Measurements from ENCODE around the gene RAB11FIP5. TPM values are rescaled to one million over a fixed set of nuclear protein-coding genes. Genes with fewer than 3 reads are reported as not detected.

The RAB11FIP5 gene
- total and polyA plus RNA-seq, 10 of the 15 experiments (the other 5 are each of a cell fraction or from before 2014, with no cell fraction given): 0.03 to 0.20 (median 0.06) TPM; not detected in 6

DNA sequence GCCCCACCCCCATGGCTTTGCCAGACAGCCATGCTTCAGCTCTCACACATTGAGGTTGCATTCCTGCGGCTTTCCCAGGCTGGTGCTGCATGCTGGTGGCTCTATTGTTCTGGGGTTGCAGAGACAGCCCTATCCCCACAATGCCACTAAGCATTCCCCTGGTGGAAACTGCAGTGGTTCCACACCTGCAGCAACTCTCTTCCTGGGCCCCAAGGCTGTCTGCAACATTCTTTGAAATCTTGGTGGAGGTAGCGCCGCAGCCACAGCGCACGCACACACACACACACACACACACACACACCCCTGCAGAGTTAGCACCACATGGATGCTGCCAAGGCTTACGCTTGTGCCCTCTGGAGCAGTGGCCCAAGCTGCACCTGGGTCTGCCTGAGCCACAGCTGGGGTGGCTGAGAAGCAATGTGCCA lies 62.6 kb downstream of the RAB11FIP5 start (continued):
- TF ChIP-seq CHD2 (IDR thresholded peaks at IDR 0.05; ENCODE audit: borderline replicate concordance, low read depth, low read length): no peak
- no peak for TF ChIP-seq SRF (IDR thresholded peaks at IDR 0.05; ENCODE audit: low read depth in 2 of 2, low read length in 2 of 2)
- no peak for TF ChIP-seq CHD1 (IDR thresholded peaks at IDR 0.05; ENCODE audit: low read depth, low read length)
- no peak for TF ChIP-seq RCOR1 (conservative IDR thresholded peaks at IDR 0.05; ENCODE audit: low read depth, low read length)
- TF ChIP-seq, protein P1, sequence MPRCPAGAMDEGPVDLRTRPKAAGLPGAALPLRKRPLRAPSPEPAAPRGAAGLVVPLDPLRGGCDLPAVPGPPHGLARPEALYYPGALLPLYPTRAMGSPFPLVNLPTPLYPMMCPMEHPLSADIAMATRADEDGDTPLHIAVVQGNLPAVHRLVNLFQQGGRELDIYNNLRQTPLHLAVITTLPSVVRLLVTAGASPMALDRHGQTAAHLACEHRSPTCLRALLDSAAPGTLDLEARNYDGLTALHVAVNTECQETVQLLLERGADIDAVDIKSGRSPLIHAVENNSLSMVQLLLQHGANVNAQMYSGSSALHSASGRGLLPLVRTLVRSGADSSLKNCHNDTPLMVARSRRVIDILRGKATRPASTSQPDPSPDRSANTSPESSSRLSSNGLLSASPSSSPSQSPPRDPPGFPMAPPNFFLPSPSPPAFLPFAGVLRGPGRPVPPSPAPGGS (IDR thresholded peaks at IDR 0.05; ENCODE audit: borderline replicate concordance, insufficient read depth, low read depth, low read length, poor library complexity, severe bottlenecking): no peak

DNA sequence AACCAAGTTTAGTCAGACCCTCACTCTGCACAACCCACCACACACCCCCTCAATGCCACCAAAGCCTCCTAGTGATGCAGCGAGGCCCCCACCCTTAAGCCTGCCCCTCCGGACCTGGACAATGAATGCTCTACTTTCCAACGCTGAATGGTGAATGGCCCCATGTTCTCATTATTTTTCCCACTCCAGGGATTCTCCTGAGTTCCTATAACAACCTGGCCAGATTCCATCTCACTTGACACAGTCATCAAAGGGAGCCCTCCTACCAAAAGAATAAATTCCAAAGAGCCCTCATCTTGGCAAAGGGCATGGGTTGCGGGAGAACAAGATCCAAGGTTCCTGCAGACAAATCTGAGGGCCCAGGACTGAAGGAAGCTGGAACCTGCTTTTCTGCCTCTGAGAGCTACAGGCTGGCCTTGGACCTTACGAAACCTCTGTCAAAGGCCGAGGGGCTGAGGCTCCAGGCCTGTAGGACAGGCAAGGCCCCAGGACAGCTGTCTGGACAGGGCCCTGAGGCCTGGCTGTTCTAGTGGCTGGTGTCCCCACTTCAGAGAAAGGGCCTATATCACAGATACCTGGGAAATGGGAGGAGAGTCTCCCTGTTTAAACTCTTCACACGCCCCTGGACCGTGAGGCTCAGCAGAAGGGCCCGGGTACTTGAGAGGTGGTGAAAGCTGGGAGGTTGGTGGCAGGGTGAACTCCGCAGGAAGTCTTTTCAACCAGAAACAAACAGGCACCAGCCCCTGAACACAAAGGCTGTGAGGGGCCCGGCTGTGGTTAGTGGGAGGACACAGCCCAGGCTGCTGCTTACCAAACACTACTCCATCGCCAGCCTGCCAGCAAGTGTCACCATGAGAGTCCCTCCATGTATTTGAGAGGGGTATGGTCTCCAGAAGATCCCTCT lies 68.6 kb downstream of the RAB11FIP5 start:
- no peak for DNase-seq (ENCODE audit: low read depth, low spot score)
- Histone ChIP-seq H3K27me3 (replicated peaks in 1 of 2; ENCODE audit: control insufficient read depth in 2 of 2, insufficient read depth in 2 of 2, low read length in 1 of 2) (no peaks in the 10 kb centered on the region), H3K79me2 (ENCODE audit: control insufficient read depth, insufficient read depth, low read length) (no peaks in the 10 kb centered on the region), H4K20me1 (ENCODE audit: control insufficient read depth, insufficient read depth) (no peaks in the 10 kb centered on the region), H3K27ac (ENCODE audit: control insufficient read depth, insufficient read depth) (no peak overlapping the region), H3K9ac (ENCODE audit: control insufficient read depth, insufficient read depth, low read length) (no peak overlapping the region), H3K9me3 (replicated peaks; ENCODE audit: control insufficient read depth, insufficient read depth, low read length) (no peaks in the 10 kb centered on the region), H2AFZ (ENCODE audit: control insufficient read depth, low read depth, low read length) (no peak overlapping the region), H3K36me3 (ENCODE audit: control insufficient read depth in 2 of 2, insufficient read depth in 2 of 2, low read length in 1 of 2) (no peaks in the 10 kb centered on the region), H3K4me3 (no peak overlapping the region), H3K4me1 (ENCODE audit: control insufficient read depth, insufficient read depth, low read length) (no peaks in the 10 kb centered on the region), H3K4me2 (ENCODE audit: control insufficient read depth, insufficient read depth) (no peak overlapping the region)
- ChIA-PET POLR2A (no interaction called here), SMC1A (ENCODE audit: uncharacterized antibody, unreplicated experiment) (no interaction called here), CTCF (no interaction called here), RAD21 (ENCODE audit: unreplicated experiment) (no interaction called here)
- in situ Hi-C loops (cut with MboI): no loop called here
- intact Hi-C loops (cut with micrococcal nuclease; ENCODE audit: unreplicated experiment): no loop called here
- 47% methylated on average over 12 of the region's 12 CpGs for WGBS (ENCODE audit: insufficient coverage, insufficient replicate concordance, low lambda C conversion rate, missing lambda C conversion rate)
- no TSS peak for BruUV-seq (replicated peaks)
- FAIRE-seq: no peak
- no peak for ATAC-seq
- TF ChIP-seq SRF (IDR thresholded peaks at IDR 0.05; ENCODE audit: low read depth in 2 of 2, low read length in 2 of 2) (no peak), NFXL1 (IDR thresholded peaks at IDR 0.05; ENCODE audit: borderline replicate concordance) (no peak), EGR1 (IDR thresholded peaks at IDR 0.05; ENCODE audit: borderline replicate concordance in 1 of 2, low read depth in 2 of 2, low read length in 2 of 2) (no peak), ZBED1 (IDR thresholded peaks at IDR 0.05; ENCODE audit: borderline replicate concordance) (no peak)
- TF ChIP-seq, protein P2, sequence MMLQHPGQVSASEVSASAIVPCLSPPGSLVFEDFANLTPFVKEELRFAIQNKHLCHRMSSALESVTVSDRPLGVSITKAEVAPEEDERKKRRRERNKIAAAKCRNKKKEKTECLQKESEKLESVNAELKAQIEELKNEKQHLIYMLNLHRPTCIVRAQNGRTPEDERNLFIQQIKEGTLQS (IDR thresholded peaks at IDR 0.05; ENCODE audit: borderline replicate concordance, extremely low read depth, low read depth, low read length): no peak
- TF ChIP-seq, protein P3, sequence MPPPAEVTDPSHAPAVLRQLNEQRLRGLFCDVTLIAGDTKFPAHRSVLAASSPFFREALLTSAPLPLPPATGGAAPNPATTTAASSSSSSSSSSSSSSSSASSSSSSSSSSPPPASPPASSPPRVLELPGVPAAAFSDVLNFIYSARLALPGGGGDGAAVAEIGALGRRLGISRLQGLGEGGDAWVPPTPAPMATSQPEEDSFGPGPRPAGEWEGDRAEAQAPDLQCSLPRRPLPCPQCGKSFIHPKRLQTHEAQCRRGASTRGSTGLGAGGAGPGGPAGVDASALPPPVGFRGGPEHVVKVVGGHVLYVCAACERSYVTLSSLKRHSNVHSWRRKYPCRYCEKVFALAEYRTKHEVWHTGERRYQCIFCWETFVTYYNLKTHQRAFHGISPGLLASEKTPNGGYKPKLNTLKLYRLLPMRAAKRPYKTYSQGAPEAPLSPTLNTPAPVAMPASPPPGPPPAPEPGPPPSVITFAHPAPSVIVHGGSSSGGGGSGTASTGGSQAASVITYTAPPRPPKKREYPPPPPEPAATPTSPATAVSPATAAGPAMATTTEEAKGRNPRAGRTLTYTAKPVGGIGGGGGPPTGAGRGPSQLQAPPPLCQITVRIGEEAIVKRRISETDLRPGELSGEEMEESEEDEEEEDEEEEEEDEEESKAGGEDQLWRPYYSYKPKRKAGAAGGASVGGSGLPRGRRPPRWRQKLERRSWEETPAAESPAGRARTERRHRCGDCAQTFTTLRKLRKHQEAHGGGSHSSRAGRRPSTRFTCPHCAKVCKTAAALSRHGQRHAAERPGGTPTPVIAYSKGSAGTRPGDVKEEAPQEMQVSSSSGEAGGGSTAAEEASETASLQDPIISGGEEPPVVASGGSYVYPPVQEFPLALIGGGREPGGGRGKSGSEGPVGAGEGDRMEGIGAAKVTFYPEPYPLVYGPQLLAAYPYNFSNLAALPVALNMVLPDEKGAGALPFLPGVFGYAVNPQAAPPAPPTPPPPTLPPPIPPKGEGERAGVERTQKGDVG (CRISPR knock-in tag; IDR thresholded peaks at IDR 0.05): no peak
- TF ChIP-seq, protein P4, sequence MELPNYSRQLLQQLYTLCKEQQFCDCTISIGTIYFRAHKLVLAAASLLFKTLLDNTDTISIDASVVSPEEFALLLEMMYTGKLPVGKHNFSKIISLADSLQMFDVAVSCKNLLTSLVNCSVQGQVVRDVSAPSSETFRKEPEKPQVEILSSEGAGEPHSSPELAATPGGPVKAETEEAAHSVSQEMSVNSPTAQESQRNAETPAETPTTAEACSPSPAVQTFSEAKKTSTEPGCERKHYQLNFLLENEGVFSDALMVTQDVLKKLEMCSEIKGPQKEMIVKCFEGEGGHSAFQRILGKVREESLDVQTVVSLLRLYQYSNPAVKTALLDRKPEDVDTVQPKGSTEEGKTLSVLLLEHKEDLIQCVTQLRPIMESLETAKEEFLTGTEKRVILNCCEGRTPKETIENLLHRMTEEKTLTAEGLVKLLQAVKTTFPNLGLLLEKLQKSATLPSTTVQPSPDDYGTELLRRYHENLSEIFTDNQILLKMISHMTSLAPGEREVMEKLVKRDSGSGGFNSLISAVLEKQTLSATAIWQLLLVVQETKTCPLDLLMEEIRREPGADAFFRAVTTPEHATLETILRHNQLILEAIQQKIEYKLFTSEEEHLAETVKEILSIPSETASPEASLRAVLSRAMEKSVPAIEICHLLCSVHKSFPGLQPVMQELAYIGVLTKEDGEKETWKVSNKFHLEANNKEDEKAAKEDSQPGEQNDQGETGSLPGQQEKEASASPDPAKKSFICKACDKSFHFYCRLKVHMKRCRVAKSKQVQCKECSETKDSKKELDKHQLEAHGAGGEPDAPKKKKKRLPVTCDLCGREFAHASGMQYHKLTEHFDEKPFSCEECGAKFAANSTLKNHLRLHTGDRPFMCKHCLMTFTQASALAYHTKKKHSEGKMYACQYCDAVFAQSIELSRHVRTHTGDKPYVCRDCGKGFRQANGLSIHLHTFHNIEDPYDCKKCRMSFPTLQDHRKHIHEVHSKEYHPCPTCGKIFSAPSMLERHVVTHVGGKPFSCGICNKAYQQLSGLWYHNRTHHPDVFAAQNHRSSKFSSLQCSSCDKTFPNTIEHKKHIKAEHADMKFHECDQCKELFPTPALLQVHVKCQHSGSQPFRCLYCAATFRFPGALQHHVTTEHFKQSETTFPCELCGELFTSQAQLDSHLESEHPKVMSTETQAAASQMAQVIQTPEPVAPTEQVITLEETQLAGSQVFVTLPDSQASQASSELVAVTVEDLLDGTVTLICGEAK (IDR thresholded peaks at IDR 0.05; ENCODE audit: borderline replicate concordance): no peak
